ENCODE results near the gene CYP39A1.

Gene CYP39A1

GRCh38 chr6:46652603-46653438 is at the start of gene CYP39A1, which contains the start of gene SLC25A27:
CYP39A1 (minus strand) TSS chr6:46652818; CDS start chr6:46652582, 236 bp downstream.
SLC25A27 (plus strand) TSS chr6:46652975; CDS start chr6:46653193, 218 bp downstream.
- peak; percentile 64 to 75 (median 66) for DNase-seq (ENCODE audit: low read depth in 3 of 3)

- DNase-seq (ENCODE audit: low read depth in 3 of 3) = no peak
These were observed 47.4 kb upstream of the CYP39A1 start for GRCh38 chr6:46699970-46700369.

GRCh38 chr6:46690911-46691451 is 38.4 kb upstream of the CYP39A1 start:
- DNase-seq (ENCODE audit: low read depth in 3 of 3) = no peak

GRCh38 chr6:46690141-46690755 is 37.6 kb upstream of the CYP39A1 start:
- no peak for DNase-seq (ENCODE audit: low read depth in 3 of 3)

DNA sequence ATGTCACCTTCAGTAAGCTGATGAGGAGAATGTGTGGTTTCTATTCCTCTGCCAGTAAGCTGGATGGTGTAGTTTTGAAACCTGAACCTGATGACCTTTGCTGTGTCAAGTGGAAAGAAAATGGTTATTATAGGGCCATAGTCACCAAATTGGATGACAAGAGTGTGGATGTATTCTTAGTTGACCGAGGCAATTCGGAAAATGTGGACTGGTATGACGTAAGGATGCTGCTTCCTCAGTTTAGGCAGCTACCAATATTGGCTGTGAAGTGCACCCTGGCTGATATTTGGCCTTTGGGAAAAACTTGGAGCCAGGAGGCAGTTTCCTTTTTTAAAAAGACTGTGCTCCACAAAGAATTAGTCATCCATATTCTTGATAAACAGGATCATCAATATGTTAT is 37.0 kb upstream of the CYP39A1 start:
- no peak for DNase-seq (ENCODE audit: low read depth in 3 of 3)

GRCh38 chr6:46688966-46689335 is 36.3 kb upstream of the CYP39A1 start:
- DNase-seq (ENCODE audit: low read depth in 3 of 3) = no peak

- no peak for DNase-seq (ENCODE audit: low read depth in 3 of 3)
These were observed 35.7 kb upstream of the CYP39A1 start for GRCh38 chr6:46688117-46688965.

DNA sequence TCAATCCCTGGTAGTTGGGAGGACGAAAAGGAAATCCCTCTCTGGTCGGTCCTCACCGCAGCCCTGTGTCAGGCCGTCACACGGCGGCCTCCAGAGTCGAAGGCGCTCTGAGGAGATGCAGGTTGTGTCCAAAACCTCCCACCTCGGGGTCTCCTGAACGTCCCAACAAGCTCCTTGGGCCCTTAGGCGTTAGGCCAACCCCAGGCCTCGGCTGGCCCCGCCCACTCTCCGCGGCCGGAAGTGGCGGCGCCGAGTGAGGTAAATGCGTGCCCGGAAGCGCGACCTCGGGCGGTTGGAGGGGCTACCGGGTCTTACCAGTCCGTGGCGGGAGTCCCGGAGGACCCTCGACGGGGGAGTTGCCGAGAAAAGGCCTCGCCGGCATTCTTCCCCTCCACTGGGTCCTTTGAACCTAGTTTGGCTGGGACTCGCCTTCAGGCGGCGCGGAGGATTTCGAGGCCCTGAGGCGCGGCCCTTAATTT is 35.0 kb upstream of the CYP39A1 start, which contains the start of gene TDRD6:
Gene TDRD6, plus strand, starts transcription at position 267 of the 479 bp plus-strand sequence. CDS start 244 bp downstream, outside the sequence.
- DNase-seq (ENCODE audit: low read depth in 3 of 3) = no peak

- no peak for DNase-seq (ENCODE audit: low read depth in 3 of 3)
These were observed 32.2 kb upstream of the CYP39A1 start for GRCh38 chr6:46684771-46685170.

DNA sequence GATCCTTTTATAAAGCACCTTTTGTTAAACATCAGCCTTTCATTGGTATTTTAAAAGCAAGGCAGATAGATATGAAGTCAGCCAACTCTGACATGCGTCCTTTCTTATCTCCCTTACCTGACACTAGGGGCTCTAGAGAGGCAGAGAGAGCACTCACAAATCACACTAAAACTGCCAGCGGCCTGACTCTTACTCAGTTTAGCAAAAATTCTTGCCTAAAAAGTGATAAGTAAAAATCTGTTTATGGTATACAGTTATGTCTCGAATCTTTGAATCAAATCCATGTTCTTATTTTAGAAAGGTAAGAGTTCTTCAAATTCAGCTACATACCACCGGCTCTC is 24.7 kb upstream of the CYP39A1 start:
- no peak for DNase-seq (ENCODE audit: low read depth in 3 of 3)

DNA sequence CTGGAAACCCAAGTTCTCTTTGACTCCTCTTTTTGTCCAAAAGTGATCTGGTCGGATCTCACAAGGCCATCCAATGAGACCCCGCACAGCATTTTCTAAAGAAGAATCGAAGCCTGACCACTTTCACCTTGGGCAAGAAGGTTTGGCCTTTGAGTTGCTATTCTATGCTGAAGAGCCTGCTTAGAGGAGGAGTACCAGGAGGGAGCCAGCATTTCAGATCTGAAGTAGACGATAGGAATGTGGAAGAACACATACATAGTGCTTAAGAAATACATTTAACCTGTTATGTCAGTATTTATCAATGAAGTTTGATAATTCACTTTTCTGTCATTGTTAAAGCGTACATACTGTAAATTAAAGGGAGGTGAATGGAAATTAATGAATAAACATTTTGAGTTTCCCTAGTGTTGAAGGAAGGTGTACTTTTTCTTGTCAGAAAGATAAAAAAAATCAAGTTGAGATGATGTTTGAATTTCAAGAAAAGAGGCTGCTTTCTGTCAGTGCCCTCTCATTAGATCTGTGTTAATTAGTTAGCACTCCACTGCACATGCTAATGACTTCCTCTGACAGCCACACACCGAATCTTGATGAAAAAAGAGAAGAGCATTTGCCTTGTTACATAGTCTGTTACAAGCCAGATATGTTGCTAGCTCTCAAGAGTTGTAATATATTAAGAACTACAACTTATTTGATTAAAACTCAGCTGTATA is 24.1 kb upstream of the CYP39A1 start:
- DNase-seq (ENCODE audit: low read depth in 3 of 3) = no peak

DNA sequence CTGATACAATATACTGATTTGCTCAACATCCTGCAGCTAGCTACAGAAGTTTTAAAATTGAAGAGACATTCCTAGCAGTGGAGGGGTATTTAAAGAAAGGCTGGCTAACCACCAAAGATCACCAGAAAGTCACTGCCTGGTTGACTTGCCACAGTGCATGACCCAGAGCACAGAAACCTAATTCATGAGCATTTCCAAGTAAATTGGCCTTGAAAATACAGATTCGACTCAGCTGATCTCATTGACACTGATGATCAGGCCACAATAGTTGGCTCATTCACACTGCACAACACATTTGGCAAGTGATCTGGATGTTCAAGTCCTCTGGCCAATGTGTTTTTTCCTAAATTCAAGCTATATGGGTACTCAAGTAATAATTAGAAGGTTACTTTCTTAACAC is 21.8 kb upstream of the CYP39A1 start:
- DNase-seq (ENCODE audit: low read depth in 3 of 3) = no peak

- no peak for DNase-seq (ENCODE audit: low read depth in 3 of 3)
These were observed 14.8 kb upstream of the CYP39A1 start for GRCh38 chr6:46667377-46667776.

GRCh38 chr6:46661483-46661882 is 8.9 kb upstream of the CYP39A1 start:
- no peak for DNase-seq (ENCODE audit: low read depth in 3 of 3)

DNA sequence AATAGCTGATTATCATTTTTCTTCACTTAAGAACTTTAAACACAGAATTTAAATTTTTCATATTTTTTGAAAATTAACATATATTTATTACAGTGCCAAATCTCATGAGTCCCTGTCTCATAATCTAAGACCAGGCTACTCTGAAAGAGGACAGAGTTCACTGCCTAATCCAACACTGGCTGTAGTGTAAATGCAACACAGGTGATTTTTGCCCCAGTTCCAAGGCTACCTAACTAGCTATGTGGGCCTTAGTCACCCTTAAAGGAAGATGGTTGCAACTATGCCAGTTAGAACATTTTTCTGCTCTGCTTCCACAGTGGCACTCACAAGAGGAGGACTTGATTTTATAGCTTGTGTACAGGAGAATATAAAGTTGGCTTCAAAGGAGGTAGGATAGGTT is 5.0 kb upstream of the CYP39A1 start:
- DNase-seq (ENCODE audit: low read depth in 3 of 3) = no peak

DNA sequence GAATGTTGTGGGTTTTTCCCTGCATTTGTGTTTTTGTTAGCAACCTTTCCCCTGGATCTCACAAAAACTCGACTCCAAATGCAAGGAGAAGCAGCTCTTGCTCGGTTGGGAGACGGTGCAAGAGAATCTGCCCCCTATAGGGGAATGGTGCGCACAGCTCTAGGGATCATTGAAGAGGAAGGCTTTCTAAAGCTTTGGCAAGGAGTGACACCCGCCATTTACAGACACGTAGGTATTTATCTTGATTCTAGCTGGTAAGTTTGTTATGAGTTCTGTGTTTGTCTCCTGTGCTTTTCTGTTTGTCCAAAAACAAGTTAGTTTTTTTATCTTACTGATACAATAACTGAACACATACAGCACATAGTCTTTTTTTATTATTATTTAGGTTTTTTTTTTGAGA is 3.2 kb upstream of the CYP39A1 start:
- no peak for DNase-seq (ENCODE audit: low read depth in 3 of 3)

- no peak for DNase-seq (ENCODE audit: low read depth in 3 of 3)
These were observed 999 bp upstream of the CYP39A1 start for GRCh38 chr6:46653439-46654195.

DNA sequence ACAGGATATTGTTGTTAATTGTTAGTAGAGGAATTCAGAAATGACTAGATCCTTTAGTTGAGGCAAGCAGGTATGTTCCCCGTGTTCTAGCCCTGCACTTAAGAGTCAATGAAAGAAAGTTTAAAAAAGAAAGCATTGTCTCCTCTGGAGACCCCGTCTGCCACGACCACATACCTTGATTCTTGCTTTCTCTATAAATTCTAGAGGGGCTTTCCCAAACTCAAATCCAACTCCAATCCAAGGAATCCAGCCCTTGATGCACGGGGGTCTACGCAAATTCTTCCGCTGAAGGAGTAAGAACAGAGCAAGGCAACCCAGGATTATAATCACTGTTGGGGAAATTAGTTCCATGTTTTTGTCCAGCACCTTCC is 401 bp downstream of the CYP39A1 start:
- no peak for DNase-seq (ENCODE audit: low read depth in 3 of 3)

DNA sequence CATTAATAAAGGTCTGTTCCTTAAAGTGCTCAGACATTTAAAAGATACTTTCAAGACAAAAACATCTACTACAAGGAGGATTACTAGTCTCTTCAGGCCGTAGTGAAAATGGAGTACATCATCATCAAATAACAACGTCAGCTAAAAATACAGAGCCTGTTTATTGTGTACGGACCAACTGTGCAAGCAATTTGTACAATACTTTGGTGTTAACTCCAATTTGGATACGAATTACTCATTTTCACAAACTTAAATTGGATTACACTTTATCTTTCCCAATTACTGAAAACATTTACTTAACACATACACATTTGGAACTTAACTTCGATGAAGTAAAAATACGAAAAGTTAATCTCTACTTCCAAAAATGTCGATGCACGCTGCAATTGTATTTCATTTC is 802 bp downstream of the CYP39A1 start:
- no peak for DNase-seq (ENCODE audit: low read depth in 3 of 3)

GRCh38 chr6:46651006-46651405 is 1.6 kb downstream of the CYP39A1 start:
- DNase-seq (ENCODE audit: low read depth in 3 of 3) = no peak
